LNCaP clone FGC (cell line): ENCODE results near the gene C19orf38.
"Not testable (repeated sequence)": the region's sequence is repeated elsewhere in the genome, so short reads cannot be mapped to it uniquely, and the experiment has no call there.

Experiments used
- DNase-seq: peaks from one replicate; pipeline ENCODE4 v3.0.0-alpha.2; 2011; ENCODE audit warnings: low read depth
- H3K4me3 ChIP-seq: 2 replicates; pipeline ENCODE4 v1.5.1; 2011; ENCODE audit warnings: mild to moderate bottlenecking, low read depth, low read length, control low read depth
- TF ChIP-seq, protein P1 (sequence below): IDR thresholded peaks from 2 replicates; pipeline ENCODE4 v1.5.1; 2012; ENCODE audit warnings: mild to moderate bottlenecking; ENCODE audit not compliant: control insufficient read depth, insufficient read depth; ENCODE audit errors: extremely low read depth

The C19orf38 gene

DNA sequence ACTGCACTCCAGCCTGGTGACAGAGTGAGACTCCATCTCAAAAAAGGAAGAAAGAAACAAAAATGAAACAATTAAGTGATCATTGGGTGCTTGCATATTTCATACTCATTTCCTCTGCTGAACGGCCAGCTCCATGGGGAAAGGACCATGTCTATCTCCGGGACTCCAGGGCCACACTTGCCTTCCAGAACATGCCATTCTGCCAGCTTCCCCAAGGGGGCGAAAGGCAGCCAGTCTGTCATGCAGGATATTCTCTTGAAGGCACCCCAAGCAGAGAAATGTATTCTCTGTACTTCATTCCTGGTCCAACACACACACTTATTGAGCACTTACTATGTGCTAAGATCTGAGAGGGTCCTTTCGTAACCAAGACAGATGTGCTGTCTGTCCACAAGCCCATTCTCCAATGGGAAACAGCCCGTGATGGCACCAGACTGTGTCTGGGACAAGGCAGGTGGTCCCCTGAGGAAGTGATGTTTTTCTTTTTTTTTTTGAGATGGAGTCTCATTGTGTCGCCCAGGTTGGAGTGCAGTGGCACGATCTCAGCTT lies 13.0 kb downstream of the C19orf38 start:
- no peak for DNase-seq
- no peak overlapping the region for H3K4me3 ChIP-seq
- TF ChIP-seq, protein P1, sequence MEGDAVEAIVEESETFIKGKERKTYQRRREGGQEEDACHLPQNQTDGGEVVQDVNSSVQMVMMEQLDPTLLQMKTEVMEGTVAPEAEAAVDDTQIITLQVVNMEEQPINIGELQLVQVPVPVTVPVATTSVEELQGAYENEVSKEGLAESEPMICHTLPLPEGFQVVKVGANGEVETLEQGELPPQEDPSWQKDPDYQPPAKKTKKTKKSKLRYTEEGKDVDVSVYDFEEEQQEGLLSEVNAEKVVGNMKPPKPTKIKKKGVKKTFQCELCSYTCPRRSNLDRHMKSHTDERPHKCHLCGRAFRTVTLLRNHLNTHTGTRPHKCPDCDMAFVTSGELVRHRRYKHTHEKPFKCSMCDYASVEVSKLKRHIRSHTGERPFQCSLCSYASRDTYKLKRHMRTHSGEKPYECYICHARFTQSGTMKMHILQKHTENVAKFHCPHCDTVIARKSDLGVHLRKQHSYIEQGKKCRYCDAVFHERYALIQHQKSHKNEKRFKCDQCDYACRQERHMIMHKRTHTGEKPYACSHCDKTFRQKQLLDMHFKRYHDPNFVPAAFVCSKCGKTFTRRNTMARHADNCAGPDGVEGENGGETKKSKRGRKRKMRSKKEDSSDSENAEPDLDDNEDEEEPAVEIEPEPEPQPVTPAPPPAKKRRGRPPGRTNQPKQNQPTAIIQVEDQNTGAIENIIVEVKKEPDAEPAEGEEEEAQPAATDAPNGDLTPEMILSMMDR = peak; percentile 15; the same call in 1 of the 2 replicates

DNA sequence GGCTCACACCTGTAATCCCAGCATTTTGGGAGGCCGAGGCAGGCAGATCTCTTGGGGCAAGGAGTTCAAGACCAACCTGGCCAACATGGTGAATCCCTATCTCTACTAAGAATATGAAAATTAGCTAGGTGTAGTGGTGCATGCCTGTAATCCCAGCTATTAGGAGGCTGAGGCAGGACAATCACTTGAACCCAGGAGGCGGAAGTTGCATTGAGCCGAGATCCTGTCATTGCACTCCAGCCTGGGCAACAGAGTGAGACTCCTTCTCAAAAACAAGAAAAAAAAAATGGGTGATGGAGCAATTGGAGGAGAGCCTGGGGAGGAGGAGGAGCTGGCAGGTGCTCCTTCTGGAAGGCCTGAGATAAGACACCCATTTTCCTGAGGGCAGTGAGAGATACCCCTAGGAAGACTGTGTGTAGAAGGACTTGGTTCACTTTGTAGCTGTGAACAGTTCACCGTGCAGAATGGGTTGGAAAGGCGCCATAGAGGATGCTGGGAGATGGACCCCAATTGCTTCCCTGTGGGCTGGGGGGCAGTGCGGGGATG lies 14.4 kb downstream of the C19orf38 start:
- DNase-seq = no peak
- no peak overlapping the region for H3K4me3 ChIP-seq
- TF ChIP-seq, protein P1 = no peak

DNA sequence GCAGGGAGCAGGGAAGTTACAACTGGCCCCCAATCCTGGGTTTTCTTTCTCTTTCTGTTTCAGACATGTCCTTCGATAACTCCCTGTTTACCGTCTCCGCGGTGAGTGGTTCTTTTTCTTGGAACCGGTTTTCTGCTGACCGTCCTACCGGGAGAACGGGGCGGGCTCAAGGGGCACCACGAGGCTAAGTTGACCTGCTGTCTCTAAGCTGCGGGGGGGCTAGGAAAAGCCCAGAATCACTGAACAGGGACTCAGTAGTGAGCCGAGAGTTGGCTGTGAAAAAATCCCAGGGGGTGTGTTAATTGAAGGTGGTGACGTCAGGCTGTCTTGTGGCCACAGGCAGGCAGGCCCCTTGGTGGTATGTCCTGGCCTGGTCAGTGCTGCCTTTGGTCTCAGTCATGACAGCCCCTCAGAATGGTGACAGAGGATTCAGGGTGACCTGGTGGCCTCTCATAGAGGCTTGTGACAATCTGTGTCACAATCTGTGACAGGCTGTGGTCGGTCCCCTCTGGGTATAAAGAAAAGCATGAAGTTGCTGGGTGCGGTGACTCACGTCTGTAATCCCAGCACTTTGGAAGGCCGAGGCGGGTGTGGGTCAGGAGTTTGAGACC lies 15.0 kb downstream of the C19orf38 start:
- DNase-seq = no peak
- H3K4me3 ChIP-seq = no peak overlapping the region
- TF ChIP-seq, protein P1 = no peak

DNA sequence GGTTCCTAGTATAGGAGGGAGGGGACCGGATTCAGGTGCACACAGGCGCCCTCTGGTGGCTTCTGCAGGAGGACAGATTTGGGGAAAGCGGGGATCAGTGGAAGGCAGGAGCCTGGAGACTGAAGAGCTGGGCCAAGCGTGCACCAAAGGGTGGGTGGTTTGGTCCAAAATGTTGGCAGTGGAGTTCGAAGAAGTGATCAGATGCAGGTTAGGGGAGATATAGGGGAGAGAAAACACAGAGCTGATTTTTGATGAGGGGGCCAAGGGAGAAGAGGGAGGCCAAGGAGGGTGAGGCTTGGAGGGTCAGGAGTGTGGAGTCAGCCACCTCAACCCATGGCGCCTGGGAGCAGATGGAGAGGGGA lies 16.3 kb downstream of the C19orf38 start:
- TF ChIP-seq, protein P1 = peak; percentile 87
- H3K4me3 ChIP-seq = no peak overlapping the region

DNA sequence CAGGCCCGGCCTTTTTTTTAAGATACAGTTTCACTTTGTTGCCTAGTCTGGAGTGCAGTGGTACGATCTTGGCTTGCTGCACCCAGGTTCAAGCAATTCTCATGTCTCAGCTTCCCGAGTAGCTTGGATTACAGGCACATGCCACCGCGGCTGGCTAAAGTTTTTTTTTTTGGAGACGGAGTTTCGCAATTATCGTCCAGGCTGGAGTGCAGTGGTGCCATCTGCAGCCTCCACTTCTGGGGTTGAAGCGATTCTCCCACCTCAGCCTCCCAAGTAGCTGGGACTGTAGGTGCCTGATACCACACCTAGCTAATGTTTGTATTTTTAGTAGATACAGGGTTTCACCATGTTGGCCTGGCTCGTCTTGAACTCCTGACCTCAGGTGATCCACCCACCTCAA lies 18.3 kb downstream of the C19orf38 start:
- no peak for DNase-seq
- TF ChIP-seq, protein P1 = no peak
- no peak overlapping the region for H3K4me3 ChIP-seq

More for the DNA sequence above, 16.3 kb downstream of the C19orf38 start:
- peak; percentile 22 for DNase-seq

DNA sequence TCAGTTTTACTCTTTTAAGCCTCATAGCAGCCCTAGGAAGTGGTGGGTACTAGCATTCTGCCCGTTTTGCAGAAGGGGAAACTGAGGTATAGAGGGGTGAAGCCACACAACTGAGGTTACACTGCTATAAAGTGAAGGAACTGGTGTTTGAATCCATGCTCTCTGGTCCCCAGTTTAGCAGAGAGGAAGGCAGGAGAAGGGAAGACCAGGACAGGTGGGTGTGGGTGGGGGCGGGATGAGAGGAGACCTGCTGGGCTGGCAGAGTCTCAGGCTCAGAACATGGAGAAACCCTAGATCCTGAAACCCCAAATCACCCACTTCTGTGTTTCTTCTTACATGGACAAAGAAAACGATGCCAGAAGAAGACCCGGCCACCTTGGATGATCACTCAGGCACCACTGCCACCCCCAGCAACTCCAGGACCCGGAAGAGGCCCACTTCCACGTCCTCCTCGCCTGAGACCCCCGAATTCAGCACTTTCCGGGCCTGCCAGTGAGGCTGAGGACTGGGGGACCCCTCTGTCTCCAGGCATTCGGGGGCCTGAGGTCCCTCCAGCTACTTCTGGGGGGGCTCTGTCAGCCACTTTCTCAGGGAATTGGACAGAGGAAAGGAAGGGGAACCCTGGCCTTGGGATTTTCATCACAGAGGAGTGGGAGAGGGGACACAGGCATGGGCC lies 20.8 kb downstream of the C19orf38 start:
- no peak for DNase-seq
- TF ChIP-seq, protein P1 = no peak
- no peak overlapping the region for H3K4me3 ChIP-seq

DNA sequence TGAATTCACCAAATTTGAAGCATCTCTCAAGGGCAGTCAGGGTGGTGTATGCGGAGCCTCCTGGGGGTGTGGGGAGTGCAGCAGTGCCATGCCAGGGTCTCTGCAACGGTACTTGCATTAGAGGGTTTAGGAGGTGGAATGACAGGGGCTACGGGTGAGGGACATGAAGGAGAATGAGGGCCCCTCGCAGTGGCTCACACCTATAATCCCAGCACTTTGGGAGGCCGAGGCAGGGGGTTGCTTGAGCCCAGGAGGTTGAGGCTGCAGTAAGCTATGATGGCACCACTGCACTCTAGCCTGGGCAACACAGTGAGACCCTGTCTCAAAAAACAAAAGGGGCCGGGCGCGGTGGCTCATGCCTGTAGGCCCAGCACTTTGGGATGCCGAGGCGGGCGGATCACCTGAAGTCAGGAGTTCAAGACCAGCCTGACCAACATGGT lies 21.7 kb downstream of the C19orf38 start:
- H3K4me3 ChIP-seq, DNase-seq: not testable (repeated sequence)
